ENCODE measurements around the gene NDC1. TPM values are rescaled to one million over a fixed set of nuclear protein-coding genes. Genes with fewer than 3 reads are reported as not detected.

The NDC1 gene, protein sequence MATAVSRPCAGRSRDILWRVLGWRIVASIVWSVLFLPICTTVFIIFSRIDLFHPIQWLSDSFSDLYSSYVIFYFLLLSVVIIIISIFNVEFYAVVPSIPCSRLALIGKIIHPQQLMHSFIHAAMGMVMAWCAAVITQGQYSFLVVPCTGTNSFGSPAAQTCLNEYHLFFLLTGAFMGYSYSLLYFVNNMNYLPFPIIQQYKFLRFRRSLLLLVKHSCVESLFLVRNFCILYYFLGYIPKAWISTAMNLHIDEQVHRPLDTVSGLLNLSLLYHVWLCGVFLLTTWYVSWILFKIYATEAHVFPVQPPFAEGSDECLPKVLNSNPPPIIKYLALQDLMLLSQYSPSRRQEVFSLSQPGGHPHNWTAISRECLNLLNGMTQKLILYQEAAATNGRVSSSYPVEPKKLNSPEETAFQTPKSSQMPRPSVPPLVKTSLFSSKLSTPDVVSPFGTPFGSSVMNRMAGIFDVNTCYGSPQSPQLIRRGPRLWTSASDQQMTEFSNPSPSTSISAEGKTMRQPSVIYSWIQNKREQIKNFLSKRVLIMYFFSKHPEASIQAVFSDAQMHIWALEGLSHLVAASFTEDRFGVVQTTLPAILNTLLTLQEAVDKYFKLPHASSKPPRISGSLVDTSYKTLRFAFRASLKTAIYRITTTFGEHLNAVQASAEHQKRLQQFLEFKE
- 14.6 and 25.1 TPM in 2 replicates for total RNA-seq

DNA sequence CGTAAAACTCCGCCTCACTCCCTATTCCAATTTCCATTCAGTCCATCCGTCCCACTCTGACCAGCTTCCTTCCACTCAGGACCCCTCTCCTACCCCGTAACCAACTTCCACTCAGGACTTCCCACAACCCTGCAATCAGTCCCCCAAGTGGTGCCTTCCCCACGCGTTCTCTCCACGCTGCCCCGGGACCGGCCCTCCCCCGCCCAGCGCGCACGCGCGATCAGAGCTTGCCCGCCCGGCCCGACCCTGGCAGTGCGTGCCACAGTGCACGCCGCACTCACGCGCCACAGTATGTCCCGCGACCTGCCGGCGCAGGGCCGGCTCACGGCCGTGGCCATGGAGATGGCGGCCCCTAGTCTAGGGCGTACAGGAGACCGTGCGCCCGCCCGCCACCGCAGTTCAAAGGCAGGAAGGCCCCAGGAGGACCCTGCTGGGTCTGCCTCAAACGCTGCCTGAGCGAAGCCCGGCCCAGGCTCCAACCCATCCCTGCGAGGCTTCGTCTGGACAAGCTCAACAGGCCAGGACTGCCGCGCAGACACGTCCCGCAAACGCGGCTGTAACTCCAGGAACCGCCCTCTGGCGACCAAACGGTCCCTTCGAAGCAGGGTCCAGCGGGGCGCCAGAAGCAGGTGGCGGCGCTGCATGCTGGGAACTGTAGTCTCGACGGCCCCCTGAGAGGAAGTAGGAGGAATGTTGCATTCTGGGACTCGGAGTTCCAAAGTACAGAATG lies at the start of gene NDC1:
NDC1 (minus strand) TSS at position 373 of the 730 bp plus-strand sequence; CDS start at position 338, 35 bp downstream.

GRCh38 chr1:53739109-53739681 lies 98.9 kb downstream of the NDC1 start, which contains the start of gene GLIS1:
Gene GLIS1, minus strand, starts transcription at chr1:53739164. Its CDS starts 1,100 bp downstream, at chr1:53738064.

Other genes starting within 250 kb of the NDC1 start
- 0.28 TPM in 1 of 2 replicates, not detected in the other for gene GLIS1, start 99.1 kb downstream of the NDC1 start, total RNA-seq
- gene YIPF1, start 51.5 kb upstream of the NDC1 start, total RNA-seq, result 15.1 and 17.4 TPM in 2 replicates
- gene DIO1, start 55.9 kb upstream of the NDC1 start, total RNA-seq, result not detected in 2 replicates
- gene IFT25, start 107.4 kb upstream of the NDC1 start, total RNA-seq, result 15.3 and 16.4 TPM in 2 replicates
- 19.8 and 21.9 TPM in 2 replicates for gene LRRC42, start 108.1 kb upstream of the NDC1 start, total RNA-seq
- gene LDLRAD1, start 179.9 kb upstream of the NDC1 start, total RNA-seq, result not detected in 2 replicates
- gene TMEM59, start 214.9 kb upstream of the NDC1 start, total RNA-seq, result 189 and 340 TPM in 2 replicates
- 2.2 and 2.7 TPM in 2 replicates for gene TCEANC2, start 215.3 kb upstream of the NDC1 start, total RNA-seq

Data from endothelial cell of coronary artery (primary cell).